ENCODE measurements around the gene ISOC2. TPM values are rescaled to one million over a fixed set of nuclear protein-coding genes. Genes with fewer than 3 reads are reported as not detected.

Gene ISOC2
- polyA plus RNA-seq, 3 donors = 57.7 to 135 (median 79.6) TPM

DNA sequence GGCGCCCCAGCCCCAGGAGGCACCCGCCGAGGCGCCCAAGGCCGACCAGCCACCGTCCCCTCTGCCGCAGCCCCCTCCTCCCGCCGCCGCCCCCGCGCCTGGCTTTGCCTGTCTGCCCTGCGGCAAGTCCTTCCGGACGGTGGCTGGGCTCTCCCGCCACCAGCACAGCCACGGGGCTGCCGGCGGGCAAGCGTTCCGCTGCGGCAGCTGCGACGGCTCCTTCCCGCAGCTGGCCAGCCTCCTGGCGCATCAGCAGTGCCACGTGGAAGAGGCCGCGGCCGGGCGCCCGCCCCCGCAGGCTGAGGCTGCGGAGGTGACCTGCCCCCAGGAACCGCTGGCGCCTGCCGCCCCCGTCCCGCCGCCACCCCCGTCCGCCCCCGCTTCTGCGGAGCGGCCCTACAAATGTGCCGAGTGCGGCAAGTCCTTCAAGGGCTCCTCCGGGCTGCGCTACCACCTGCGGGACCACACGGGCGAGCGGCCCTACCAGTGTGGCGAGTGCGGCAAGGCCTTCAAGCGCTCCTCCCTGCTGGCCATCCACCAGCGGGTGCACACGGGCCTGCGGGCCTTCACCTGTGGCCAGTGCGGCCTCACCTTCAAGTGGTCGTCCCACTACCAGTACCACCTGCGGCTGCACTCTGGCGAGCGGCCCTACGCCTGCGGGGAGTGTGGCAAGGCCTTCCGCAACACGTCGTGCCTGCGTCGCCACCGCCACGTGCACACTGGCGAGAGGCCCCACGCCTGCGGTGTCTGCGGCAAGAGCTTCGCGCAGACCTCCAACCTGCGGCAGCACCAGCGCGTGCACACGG lies 20.9 kb upstream of the ISOC2 start:
- H3K27ac ChIP-seq (ENCODE audit: low read depth, low read length) = no peak overlapping the region
- WGBS, 3 donors = 89 to 94% (median 92%) methylated on average over 55 to 83 of the region's 83 CpGs

DNA sequence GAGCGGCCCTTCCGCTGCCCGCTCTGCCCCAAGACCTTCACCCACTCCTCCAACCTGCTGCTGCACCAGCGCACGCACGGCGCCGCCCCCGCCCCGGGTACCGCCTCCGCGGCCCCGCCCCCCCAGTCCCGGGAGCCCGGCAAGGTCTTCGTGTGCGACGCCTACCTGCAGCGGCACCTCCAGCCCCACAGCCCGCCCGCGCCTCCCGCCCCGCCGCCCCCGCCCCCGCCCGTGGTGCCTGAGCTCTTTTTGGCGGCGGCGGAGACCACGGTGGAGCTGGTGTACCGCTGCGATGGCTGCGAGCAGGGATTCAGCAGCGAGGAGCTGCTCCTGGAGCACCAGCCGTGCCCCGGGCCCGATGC lies 20.3 kb upstream of the ISOC2 start:
- no peak overlapping the region for H3K27ac ChIP-seq (ENCODE audit: low read depth, low read length)
- 69 to 83% (median 75%) methylated on average over 27 to 40 of the region's 40 CpGs for WGBS, 3 donors

DNA sequence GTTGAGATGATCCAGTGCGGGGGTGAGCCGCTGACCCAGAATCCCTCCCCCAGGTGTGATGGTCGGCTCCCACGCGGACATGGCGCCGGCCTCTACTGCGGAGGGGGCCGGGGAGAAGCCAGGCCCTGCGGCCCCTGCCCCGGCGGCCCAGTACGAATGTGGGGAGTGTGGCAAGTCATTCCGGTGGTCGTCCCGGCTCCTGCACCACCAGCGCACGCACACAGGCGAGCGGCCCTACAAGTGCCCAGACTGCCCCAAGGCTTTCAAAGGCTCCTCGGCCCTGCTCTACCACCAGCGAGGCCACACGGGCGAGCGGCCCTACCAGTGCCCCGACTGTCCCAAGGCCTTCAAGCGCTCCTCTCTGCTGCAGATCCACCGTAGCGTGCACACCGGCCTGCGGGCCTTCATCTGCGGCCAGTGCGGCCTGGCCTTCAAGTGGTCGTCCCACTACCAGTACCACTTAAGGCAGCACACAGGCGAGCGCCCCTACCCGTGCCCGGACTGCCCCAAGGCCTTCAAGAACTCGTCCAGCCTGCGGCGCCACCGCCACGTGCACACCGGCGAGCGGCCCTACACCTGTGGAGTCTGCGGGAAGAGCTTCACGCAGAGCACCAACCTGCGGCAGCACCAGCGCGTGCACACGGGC lies 19.8 kb upstream of the ISOC2 start:
- no peak overlapping the region for H3K27ac ChIP-seq (ENCODE audit: low read depth, low read length)
- 95 to 97% (median 96%) methylated on average over 51 to 52 of the region's 52 CpGs for WGBS, 3 donors

DNA sequence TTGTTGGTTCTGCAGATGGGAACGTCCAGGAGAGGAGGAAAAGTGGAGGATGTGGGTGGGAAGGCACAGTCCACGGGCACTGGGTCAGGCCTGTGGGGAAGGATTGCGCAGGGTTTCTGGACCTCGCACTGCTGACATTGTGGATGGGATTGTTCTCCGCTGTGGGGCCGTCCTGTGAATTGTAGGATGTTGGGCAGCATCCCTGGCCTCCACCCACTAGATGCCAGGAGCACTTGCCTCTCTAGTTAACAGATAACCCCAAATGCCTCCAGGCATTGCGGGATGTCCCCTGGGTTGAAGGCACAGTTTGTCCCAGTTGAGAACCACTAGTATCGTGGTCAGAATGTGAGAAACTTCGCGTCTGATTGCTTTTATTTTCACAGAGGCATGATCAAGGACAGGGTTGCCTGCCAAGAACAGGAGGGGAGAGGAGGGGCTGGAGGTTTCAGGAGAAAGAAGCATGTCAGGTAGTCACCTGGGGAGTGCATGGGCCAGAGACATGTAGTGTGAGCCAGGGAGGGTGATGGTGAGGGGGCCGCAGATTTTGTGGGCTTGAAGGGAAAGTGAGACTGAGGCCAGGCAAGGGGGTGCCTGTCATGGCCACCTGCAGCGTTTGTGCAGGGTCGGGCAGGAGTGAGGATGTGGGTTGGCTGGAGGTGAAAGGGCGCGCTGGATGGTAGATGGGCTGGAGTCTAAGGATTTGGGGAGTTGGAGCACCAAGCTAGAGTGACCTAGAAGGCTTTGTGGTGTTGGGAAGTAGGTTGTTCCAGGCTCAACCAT lies 18.2 kb upstream of the ISOC2 start:
- WGBS, 3 donors = 44 to 78% (median 70%) methylated on average over 15 of the region's 15 CpGs
- H3K27ac ChIP-seq (ENCODE audit: low read depth, low read length) = no peak overlapping the region

DNA sequence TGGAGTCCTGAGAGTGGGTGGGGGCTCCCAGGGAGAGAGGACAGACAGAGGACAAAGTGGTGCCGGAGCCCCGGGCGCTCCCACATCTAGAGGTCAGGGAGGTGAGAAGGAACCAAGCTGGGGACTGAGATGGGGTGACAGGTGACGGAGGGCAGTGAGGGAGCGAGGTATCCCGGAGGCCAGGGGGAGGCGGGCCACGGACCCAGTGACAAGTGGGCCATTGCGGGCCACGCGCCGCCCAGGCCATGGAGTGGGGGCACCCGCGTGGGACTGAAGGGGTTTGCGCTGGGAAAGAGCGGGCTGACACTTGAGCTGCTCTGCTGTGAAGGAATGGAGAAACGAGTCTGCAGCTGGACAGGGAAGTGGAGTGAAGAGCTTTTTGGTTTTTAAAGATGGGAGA lies 17.6 kb upstream of the ISOC2 start:
- WGBS, 3 donors = 86 to 87% (median 87%) methylated on average over 17 of the region's 17 CpGs
- H3K27ac ChIP-seq (ENCODE audit: low read depth, low read length) = no peak overlapping the region

DNA sequence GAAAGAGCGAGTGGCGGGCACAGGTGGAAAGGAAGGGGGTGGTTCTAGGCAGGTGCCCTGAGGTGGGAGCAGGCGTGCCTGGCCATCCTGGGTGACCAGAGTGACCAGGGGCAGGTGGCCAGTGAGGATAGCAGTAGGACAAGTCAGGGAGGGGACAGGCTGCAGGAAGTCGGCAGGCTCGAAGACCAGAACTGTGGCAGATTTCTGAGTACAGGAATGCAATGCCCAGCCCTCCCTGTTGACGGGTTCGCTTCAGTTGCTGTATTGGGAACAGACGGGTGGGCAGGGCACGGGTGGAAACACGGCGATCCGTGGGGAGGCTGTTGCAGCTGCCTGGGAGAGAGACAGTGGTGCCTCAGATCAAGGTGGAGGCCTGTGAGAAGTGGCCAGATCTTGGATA lies 16.9 kb upstream of the ISOC2 start:
- no peak overlapping the region for H3K27ac ChIP-seq (ENCODE audit: low read depth, low read length)
- 84 to 89% (median 85%) methylated on average over 10 to 12 of the region's 12 CpGs for WGBS, 3 donors

DNA sequence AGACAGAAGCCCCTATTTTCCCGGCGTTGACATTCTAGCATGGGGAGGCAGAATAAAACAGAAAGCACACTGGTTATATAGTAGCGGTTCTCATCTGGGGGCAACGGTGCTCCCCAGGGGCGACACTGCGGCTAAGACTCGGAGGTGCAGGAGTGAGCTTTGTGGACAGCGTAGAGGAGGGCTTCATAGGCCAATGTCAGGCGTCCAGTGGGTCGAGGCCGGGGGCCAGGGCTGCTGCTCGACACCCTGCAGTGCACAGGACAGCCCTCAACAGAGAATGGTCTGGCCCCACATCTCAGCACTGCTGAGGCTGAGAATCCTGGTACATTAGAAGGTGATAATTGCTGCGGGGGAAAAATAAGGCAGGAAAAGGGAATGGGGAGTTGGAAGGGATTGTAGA lies 16.5 kb upstream of the ISOC2 start:
- WGBS, 3 donors = 82 to 89% (median 89%) methylated on average over 13 of the region's 13 CpGs
- no peak overlapping the region for H3K27ac ChIP-seq (ENCODE audit: low read depth, low read length)

DNA sequence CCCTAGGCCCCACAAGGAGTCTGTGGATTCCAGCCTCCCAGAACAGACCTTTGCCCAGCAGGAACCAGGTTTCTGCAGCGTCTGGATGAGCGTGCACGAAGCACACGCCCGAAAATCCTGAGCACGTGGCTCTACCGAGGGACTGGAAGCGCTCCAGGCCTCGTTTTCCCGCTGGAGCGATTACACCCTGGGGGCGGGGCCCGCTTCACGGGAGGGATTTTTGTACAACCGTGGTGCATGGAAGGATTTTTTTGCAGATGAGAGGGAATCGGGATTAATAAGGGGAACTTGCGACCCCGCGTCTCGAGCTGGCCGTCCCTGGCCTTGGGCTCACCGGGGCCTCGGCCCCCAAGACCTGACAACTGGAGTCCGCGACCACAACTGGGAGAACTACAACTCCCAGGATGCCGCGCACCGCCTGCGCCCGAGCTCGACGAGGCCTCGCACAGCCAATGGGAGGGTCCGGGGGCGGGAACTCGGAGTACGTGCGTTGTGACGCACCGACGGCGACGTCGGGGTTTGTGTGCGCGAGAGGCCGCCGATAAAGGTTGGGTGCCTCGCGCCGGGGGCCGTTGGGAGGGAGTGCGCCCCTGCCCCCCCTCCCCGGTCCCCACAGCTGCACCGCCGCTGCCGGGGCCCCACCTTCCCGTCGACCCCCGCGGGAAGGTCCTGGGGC lies 14.8 kb upstream of the ISOC2 start, which contains the start of gene ZNF628:
Gene ZNF628, plus strand, starts transcription at position 518 of the 676 bp plus-strand sequence. CDS start 3,294 bp downstream, outside the sequence.
- peak within 1 kb of the TSS; percentile 86 for H3K27ac ChIP-seq (ENCODE audit: low read depth, low read length)
- WGBS, 3 donors = 1% methylated on average over 51 to 61 of the region's 61 CpGs

DNA sequence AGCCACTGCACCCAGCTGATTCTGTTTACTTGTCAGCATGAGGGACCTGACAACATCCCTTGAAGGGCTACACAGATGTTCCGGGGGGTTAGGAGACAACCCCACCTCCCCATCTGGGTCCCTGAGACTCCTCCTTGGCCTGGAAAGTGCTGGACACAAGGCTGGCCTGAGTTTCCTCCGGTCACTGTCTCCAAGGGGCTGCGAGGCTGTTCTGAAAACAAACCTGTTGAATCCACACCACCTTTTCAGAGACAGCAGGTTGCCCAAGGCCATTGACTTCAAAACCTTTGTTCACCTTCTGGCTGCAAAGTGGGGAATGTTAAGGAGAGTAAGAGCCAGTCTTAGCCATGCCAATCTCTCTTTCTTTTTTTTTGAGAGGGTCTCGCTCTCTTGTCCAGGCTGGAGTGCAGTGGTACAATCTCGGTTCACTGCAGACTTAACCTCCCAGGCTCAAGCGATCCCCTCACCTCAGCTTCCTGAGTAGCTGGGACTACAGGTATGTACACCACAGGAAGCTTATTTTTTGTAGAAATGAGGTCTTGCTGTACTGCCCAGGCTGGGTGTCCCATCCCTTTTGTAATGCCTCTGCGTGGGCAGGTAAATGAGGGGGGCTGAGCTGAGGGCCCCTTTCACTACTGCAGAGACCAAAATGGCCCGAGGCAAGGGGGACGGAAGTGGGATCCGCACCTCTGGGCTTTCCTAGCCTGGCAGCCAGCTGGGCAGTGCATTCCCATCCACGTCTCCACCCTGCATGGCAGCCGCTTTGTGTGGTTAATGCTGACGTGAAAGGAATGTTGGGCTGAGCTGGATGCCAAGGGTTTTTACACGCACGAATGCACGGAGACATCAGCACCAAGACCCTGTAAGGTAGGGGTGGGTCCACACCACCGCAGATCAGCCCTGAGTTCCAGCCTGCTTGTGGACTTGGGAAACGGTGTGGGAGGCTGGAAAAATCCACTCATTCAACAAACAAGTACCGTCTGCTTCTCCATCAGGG lies 13.1 kb upstream of the ISOC2 start:
- no peak overlapping the region for H3K27ac ChIP-seq (ENCODE audit: low read depth, low read length)
- WGBS, 3 donors = 85 to 90% (median 88%) methylated on average over 19 of the region's 19 CpGs

DNA sequence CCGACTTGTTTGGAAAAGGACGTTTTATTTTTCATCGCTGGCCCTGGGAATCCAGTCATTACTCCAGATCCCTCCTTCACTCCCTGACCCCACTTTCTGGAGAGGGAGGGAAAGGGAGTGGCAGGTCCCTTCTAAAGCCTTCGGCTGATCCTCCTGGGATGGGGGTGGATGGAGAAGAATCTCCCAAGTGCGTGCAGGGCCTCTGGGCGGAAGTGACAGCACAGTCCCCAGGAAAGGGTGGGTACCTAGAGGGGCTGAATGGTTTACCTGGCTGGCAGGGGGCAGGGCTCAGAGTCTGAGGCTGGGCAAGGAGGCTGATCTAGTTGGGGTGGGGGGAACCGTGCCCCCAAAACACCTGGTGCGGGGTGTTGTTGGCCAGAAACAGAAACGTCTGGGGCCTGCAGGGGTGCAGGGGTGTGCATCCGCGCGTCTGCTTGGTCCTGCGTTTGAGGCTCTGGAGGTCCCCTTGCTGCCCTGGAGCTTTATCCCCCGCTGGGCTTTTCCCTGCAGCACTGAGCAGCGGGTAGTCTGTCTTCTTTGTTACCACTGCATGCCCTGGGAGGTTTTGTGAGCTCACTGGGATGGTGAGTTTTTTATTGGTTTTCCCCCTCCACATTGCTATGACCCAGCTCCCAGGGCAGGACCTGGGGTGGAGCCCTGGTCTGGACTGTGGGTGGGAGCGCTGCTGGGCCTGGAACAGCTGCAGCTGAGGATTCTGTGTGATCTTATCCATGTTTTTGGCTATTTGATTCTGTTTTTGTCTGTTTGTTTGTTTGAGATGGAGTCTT lies 12.0 kb upstream of the ISOC2 start:
- no peak overlapping the region for H3K27ac ChIP-seq (ENCODE audit: low read depth, low read length)
- WGBS, 3 donors = 52 to 68% (median 56%) methylated on average over 16 of the region's 16 CpGs

DNA sequence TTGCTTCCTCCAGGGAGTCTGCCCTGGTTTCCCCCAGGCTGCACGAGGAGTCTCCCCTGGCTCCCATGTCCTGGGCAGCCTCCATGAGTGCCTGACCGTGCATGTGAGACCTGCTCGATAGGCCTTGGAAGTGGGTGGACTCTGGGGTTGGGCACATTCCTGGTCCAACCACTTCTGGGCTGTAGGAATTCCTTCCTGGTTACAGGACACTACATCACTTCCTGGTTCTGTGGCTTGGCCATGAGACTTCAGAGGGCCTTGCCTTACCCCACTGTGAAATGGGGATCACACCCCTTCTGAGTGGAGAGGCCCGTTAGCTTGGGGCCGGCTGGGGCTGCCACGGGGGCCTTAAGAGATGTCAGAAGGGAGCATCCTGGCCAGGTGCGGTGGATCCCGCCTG lies 11.0 kb upstream of the ISOC2 start:
- no peak overlapping the region for H3K27ac ChIP-seq (ENCODE audit: low read depth, low read length)
- WGBS, 3 donors = 71 to 79% (median 78%) methylated on average over 8 of the region's 8 CpGs

DNA sequence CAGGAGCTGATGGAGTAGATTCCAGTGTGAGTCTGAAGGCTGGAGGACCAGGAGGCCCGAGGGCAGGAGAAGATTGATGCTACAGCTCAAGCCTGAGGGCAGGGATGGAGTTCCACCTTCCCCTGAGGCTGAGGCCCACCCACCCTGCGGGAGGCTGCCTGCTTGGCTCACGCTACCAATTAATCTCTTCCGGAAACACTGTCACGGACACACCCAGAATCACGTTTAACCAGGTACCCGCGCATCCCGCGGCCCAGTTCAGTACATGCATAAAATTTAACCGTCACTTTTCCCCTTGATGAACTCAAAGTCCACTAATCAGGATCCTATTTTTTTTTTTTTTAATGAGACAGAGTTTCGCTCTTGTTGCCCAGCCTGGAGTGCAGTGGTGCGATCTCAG lies 9.8 kb upstream of the ISOC2 start:
- WGBS, 3 donors = 79 to 85% (median 80%) methylated on average over 13 of the region's 13 CpGs
- no peak overlapping the region for H3K27ac ChIP-seq (ENCODE audit: low read depth, low read length)

DNA sequence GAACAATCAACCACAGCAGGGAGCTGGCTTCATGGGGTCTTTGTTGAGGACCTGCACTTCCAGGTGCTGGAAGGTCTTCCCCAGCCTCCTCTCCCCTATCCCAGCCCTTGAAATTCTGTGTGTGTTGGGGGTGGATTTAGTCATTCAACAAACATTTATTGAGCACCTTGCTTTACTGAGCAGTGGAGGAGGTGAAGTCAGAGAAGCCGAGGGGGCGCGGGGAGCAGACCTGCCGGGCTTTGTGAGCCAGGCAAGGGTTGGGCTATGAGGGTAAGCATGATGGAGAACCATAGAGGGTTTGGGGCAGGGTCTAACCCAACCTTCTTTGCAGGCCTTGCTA lies 6.6 kb upstream of the ISOC2 start:
- 10 to 29% (median 22%) methylated on average over 4 of the region's 4 CpGs for WGBS, 3 donors
- no peak overlapping the region for H3K27ac ChIP-seq (ENCODE audit: low read depth, low read length)

DNA sequence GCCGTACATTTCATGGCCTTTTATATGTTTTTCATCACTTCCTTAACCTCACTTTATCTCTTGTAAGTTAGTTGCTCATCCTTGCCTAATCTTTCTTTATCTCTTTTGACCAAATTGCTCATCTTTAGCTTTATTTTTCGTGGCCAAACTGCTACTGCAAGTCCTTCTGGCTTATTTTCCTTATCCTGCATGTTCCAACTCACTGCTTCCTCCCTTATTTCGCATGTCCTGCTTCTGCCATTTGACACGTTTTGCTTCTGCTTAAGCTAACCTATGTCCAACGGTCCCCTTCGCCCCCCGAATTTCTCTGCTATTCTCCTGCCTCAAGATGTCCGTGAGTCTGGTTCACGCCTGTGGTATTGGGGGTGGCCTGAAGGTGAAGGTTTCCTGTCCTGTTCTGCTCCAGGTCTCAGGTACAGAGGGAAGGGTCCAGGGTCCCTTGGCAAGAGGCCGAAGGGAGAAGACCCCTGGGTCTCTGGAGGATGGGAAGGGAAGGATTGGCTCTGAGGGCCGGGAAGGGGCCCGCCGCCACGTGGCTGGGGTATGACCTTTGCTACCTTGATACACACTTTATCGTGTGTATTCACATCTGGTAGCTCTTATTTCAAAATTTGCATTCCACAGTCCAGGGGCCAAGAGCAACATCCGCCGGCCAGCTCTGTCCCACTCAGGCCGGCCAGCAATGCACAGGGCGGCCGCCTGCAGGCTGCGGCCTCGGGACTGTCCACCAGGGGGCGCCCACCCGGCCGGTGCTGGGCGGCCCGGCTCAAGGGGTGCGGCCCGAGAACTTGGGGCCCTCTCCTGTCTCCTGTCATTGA lies 6.0 kb upstream of the ISOC2 start:
- 28 to 30% (median 28%) methylated on average over 29 of the region's 29 CpGs for WGBS, 3 donors
- H3K27ac ChIP-seq (ENCODE audit: low read depth, low read length) = no peak overlapping the region

DNA sequence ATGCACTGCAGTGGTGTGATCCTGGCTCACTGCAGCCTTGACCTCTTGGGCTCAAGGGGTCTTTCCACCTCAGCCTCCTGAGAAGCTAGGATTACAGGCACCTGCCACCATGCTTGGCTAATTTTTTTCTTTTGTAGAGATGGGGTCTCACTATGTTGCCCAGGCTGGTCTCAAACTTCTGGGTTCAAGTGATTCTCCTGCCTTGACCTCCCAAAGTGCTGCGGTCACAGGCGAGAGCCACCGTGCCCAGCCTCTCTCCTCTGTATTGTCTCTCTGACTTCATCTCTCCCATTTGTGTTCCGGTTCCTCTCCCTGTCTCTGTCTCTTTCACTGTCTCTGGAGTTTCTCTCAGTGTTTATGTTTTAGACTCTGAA lies 4.8 kb upstream of the ISOC2 start:
- no peak overlapping the region for H3K27ac ChIP-seq (ENCODE audit: low read depth, low read length)
- WGBS, 3 donors = 88 to 96% (median 90%) methylated on average over 4 of the region's 4 CpGs
